HEK293 (cell line): ENCODE data around the gene RALA.

Experiments
- CTCF ChIA-PET: fragments of 350-600 bp; formaldehyde crosslinking; extraction: SDS; loops from one replicate; lab custom pipeline; 2021; ENCODE audit warnings: antibody characterized with exemption; lab: Yijun Ruan, JAX
- POLR2A ChIA-PET: fragments of 300-600 bp; formaldehyde crosslinking; extraction: SDS; loops from one replicate; lab custom pipeline; 2020; ENCODE audit warnings: antibody characterized with exemption, inconsistent platforms; lab: Yijun Ruan, JAX
- H3K27ac ChIP-seq: fragments of 200-500 bp; sonication (Bioruptor generic); 2 replicates; pipeline ENCODE4 v1.5.1; 2014; ENCODE audit warnings: low read depth, low read length, control low read depth, inconsistent platforms; ENCODE audit errors: extremely low read depth
- H3K36me3 ChIP-seq, 2 experiments: fragments of 200-500 bp in 1 of 2; sonication (Bioruptor generic) in 1 of 2; 1 replicate in 1 of 2; 2 replicates in 1 of 2; pipeline ENCODE4 v1.5.1; 2014 to 2017; ENCODE audit warnings: inconsistent platforms in 2 of 2, low read length in 2 of 2; ENCODE audit not compliant: control insufficient read depth in 2 of 2, insufficient read depth in 1 of 2
- H3K4me1 ChIP-seq: fragments of 200-500 bp; sonication (Bioruptor generic); 2 replicates; pipeline ENCODE4 v1.5.1; 2014; ENCODE audit warnings: mild to moderate bottlenecking, low read length, inconsistent platforms; ENCODE audit not compliant: control insufficient read depth, insufficient read depth
- H3K4me3 ChIP-seq: 2 replicates; pipeline ENCODE4 v1.5.1; 2011; ENCODE audit warnings: low read depth, mild to moderate bottlenecking, control low read depth, low read length, moderate library complexity
- H3K9me3 ChIP-seq: fragments of 200-500 bp; sonication (Bioruptor generic); 2 replicates; pipeline ENCODE4 v1.5.1; 2014; ENCODE audit warnings: low read depth, low read length, inconsistent platforms; ENCODE audit not compliant: control insufficient read depth, insufficient read depth
- SETDB1 ChIP-seq: IDR thresholded peaks from one replicate; pipeline ENCODE4 v1.6.1; 2017; ENCODE audit warnings: mild to moderate bottlenecking, low read length, moderate library complexity, mixed read lengths; ENCODE audit not compliant: insufficient read length
- ZBTB10 ChIP-seq: fragments of 450-650 bp; formaldehyde crosslinking; IDR thresholded peaks from 2 replicates; pipeline ENCODE4 v1.5.1; 2016; ENCODE audit warnings: missing biosample characterization, missing genetic modification characterization
- ZBTB7A ChIP-seq: fragments of 450-650 bp; formaldehyde crosslinking; IDR thresholded peaks from 2 replicates; pipeline ENCODE4 v1.5.1; 2016; ENCODE audit warnings: low read depth, missing biosample characterization, missing genetic modification characterization
- ZFP41 ChIP-seq: fragments of 450-650 bp; formaldehyde crosslinking; IDR thresholded peaks from 2 replicates; pipeline ENCODE4 v1.5.1; 2016; ENCODE audit warnings: missing biosample characterization, missing genetic modification characterization, borderline replicate concordance
- ZNF140 ChIP-seq: fragments of 450-650 bp; formaldehyde crosslinking; IDR thresholded peaks from 2 replicates; pipeline ENCODE4 v1.5.1; 2016; ENCODE audit warnings: missing biosample characterization, missing genetic modification characterization
- ZNF221 ChIP-seq: fragments of 450-650 bp; formaldehyde crosslinking; IDR thresholded peaks from 2 replicates; pipeline ENCODE4 v1.5.1; 2017; ENCODE audit warnings: missing biosample characterization, missing genetic modification characterization, borderline replicate concordance
- ZNF354C ChIP-seq: fragments of 450-650 bp; formaldehyde crosslinking; IDR thresholded peaks from 2 replicates; pipeline ENCODE4 v1.5.1; 2016; ENCODE audit warnings: missing biosample characterization, missing genetic modification characterization, low read depth, borderline replicate concordance
- ZNF391 ChIP-seq: fragments of 450-650 bp; formaldehyde crosslinking; IDR thresholded peaks from 2 replicates; pipeline ENCODE4 v1.5.1; 2016; ENCODE audit warnings: low read depth, missing biosample characterization, missing genetic modification characterization, borderline replicate concordance
- ZNF488 ChIP-seq: fragments of 450-650 bp; formaldehyde crosslinking; IDR thresholded peaks from 2 replicates; pipeline ENCODE4 v1.5.1; 2016; ENCODE audit warnings: missing biosample characterization, missing genetic modification characterization
- ZNF501 ChIP-seq: fragments of 450-650 bp; formaldehyde crosslinking; IDR thresholded peaks from 2 replicates; pipeline ENCODE4 v1.5.1; 2016; ENCODE audit warnings: missing biosample characterization, missing genetic modification characterization
- ZNF530 ChIP-seq: fragments of 450-650 bp; formaldehyde crosslinking; IDR thresholded peaks from 2 replicates; pipeline ENCODE4 v1.5.1; 2016; ENCODE audit warnings: low read depth, missing biosample characterization, missing genetic modification characterization
- ZNF585B ChIP-seq: fragments of 450-650 bp; formaldehyde crosslinking; IDR thresholded peaks from 2 replicates; pipeline ENCODE4 v1.5.1; 2016; ENCODE audit warnings: missing biosample characterization, missing genetic modification characterization
- ZNF629 ChIP-seq: fragments of 450-650 bp; formaldehyde crosslinking; IDR thresholded peaks from 2 replicates; pipeline ENCODE4 v1.5.1; 2017; ENCODE audit warnings: missing biosample characterization, missing genetic modification characterization
- ZNF677 ChIP-seq: fragments of 450-650 bp; IDR thresholded peaks from 2 replicates; pipeline ENCODE4 v1.5.0; 2018; ENCODE audit warnings: missing biosample characterization, mild to moderate bottlenecking, missing genetic modification characterization, moderate library complexity
- ZNF707 ChIP-seq: fragments of 450-650 bp; formaldehyde crosslinking; IDR thresholded peaks from 2 replicates; pipeline ENCODE4 v1.5.1; 2016; ENCODE audit warnings: missing biosample characterization, missing genetic modification characterization
- ZNF792 ChIP-seq: fragments of 450-650 bp; formaldehyde crosslinking; IDR thresholded peaks from 2 replicates; pipeline ENCODE4 v1.5.1; 2016; ENCODE audit warnings: missing biosample characterization, missing genetic modification characterization
- ZNF837 ChIP-seq: fragments of 450-650 bp; formaldehyde crosslinking; IDR thresholded peaks from 2 replicates; pipeline ENCODE4 v1.5.1; 2016; ENCODE audit warnings: missing biosample characterization, missing genetic modification characterization
- ZSCAN30 ChIP-seq: fragments of 450-650 bp; IDR thresholded peaks from 2 replicates; pipeline ENCODE4 v1.5.1; 2018; ENCODE audit warnings: missing biosample characterization, mild to moderate bottlenecking, missing genetic modification characterization, moderate library complexity
- TF ChIP-seq, protein P1 (sequence below): fragments of 450-650 bp; formaldehyde crosslinking; IDR thresholded peaks from 2 replicates; pipeline ENCODE4 v1.5.1; 2016; ENCODE audit warnings: missing biosample characterization, missing genetic modification characterization

The RALA gene

DNA sequence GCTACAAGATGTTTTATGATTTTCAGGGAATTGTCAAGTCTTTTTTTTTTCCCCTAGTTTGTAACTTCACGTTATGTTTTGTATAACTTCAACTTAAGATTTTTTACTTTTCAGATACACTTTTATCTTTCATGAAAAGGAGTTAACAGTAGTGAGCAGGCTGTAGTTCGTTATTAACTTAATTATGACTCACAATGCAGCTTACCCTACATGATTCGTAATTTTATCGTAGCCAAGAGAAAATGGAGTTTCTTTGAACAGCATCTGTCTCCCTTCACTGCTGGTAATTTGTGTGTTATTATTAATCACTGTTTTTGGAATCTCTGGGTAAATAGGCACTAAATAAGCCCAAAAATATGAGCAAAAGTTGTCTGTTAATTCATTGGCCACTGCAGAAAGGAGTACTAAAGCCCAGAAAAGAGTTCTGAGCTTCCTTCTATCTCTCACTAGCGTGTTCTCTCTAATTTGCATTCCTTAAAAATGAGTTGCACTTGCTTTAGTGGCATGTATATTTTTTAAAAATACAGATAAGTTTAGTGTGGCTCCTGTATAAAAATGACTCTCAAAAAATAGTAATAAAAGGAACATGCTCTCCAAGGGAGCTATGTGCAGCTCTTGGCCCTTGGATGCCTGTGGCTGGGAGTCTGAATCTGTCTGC lies 36.1 kb downstream of the RALA start:
- Histone ChIP-seq H3K4me3 (no peak overlapping the region), H3K27ac (no peak overlapping the region), H3K4me1 (no peaks in the 10 kb centered on the region), H3K9me3 (no peaks in the 10 kb centered on the region), H3K36me3 (no peaks in the 10 kb centered on the region)
- TF ChIP-seq ZNF140 (tag by site-specific recombination): no peak
- TF ChIP-seq ZNF391 (tag by site-specific recombination): no peak
- no peak for TF ChIP-seq ZBTB7A (tag by site-specific recombination)
- CTCF ChIA-PET: interaction anchor here (0.6 to 2.1 kb wide), 3 partner anchors 86 to 1181 kb away, joined by 3 to 6 read pairs (median 3); no protein-coding TSS in a partner anchor
- POLR2A ChIA-PET: no interaction called here

DNA sequence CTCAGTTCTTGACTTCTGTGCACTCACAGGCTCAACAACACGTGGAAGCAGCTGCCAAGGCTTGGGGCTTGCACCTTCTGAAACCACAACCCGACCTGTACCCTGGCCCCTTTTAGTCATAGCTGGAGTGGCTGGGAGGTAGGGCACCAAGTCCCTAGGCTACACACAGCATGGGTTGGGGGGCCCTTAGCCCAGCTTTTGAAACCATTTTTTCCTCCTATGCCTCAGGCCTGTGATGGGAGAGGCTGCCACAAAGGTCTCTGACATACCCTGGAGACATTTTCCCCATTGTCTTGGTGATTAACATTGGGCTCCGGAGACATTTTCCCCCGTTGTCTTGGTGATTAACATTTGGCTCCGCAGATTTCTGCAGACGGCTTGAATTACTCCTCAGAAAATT lies 38.6 kb downstream of the RALA start:
- Histone ChIP-seq H3K9me3 (no peaks in the 10 kb centered on the region), H3K36me3 (no peaks in the 10 kb centered on the region), H3K27ac (no peak overlapping the region), H3K4me1 (peaks cover 8% of the 10 kb centered on the region; the same call in 1 of the 2 replicates), H3K4me3 (no peak overlapping the region)
- POLR2A ChIA-PET: no interaction called here
- CTCF ChIA-PET: no interaction called here
- no peak for TF ChIP-seq ZBTB10 (tag by site-specific recombination)
- peak; percentile 39 for TF ChIP-seq SETDB1
- TF ChIP-seq ZNF585B (tag by site-specific recombination): peak; percentile 87

DNA sequence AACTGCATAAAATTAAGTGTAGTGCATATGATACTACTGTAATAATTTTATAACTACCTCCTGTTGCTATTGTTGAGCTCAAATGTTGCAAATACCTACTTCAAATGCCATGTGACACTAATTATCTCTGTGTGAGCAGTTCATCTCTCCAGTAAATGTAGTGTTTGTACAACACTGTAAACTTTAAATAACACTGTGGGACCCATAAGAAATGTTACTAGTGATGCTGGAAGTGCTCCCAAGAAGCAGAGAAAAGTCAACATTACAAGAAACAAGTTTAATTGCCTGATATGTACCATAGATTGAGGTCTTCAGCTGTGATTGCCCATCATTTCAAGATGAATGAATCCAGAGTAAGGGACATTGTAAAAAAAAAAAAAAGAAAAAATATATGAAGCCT lies 39.9 kb downstream of the RALA start:
- Histone ChIP-seq H3K4me3 (no peak overlapping the region), H3K27ac (no peak overlapping the region), H3K9me3 (no peaks in the 10 kb centered on the region), H3K36me3 (no peaks in the 10 kb centered on the region), H3K4me1 (peaks cover 12% of the 10 kb centered on the region; the same call in 1 of the 2 replicates)
- no peak for TF ChIP-seq ZNF792
- TF ChIP-seq ZNF354C (tag by site-specific recombination): no peak
- no peak for TF ChIP-seq ZNF837 (tag by site-specific recombination)
- TF ChIP-seq ZNF707 (tag by site-specific recombination): no peak
- TF ChIP-seq ZNF221: no peak
- ChIA-PET POLR2A (interaction anchor here (1.2 kb wide), 1 partner anchor 40 kb away, joined by 3 read pairs; the partner anchor contains the start of gene RALA), CTCF (interaction anchor here (1.0 kb wide), 1 partner anchor 83 kb away, joined by 3 read pairs; no protein-coding TSS in a partner anchor)

DNA sequence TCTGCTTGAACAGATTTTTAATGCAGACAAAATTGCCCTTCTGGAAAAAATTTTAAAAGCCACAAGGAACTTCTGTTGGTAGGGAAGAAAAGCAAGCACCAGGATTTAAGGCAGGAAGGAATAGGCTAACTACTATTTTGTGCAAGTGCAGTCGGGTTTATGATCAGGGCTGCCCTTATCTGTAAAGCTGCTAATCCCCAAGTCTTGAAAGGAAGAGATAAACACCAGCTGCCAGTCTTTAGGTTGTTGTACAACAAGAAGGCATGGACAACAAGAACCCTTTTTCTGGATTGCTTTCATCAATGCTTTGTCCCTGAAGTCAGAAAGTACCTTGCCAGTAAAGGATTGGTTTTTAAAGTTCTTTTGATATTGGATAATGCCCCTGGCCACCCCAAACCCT lies 40.7 kb downstream of the RALA start:
- Histone ChIP-seq H3K9me3 (no peaks in the 10 kb centered on the region), H3K36me3 (no peaks in the 10 kb centered on the region), H3K4me3 (no peak overlapping the region), H3K27ac (no peak overlapping the region), H3K4me1 (peaks cover 12% of the 10 kb centered on the region; the same call in 1 of the 2 replicates)
- TF ChIP-seq, protein P1, sequence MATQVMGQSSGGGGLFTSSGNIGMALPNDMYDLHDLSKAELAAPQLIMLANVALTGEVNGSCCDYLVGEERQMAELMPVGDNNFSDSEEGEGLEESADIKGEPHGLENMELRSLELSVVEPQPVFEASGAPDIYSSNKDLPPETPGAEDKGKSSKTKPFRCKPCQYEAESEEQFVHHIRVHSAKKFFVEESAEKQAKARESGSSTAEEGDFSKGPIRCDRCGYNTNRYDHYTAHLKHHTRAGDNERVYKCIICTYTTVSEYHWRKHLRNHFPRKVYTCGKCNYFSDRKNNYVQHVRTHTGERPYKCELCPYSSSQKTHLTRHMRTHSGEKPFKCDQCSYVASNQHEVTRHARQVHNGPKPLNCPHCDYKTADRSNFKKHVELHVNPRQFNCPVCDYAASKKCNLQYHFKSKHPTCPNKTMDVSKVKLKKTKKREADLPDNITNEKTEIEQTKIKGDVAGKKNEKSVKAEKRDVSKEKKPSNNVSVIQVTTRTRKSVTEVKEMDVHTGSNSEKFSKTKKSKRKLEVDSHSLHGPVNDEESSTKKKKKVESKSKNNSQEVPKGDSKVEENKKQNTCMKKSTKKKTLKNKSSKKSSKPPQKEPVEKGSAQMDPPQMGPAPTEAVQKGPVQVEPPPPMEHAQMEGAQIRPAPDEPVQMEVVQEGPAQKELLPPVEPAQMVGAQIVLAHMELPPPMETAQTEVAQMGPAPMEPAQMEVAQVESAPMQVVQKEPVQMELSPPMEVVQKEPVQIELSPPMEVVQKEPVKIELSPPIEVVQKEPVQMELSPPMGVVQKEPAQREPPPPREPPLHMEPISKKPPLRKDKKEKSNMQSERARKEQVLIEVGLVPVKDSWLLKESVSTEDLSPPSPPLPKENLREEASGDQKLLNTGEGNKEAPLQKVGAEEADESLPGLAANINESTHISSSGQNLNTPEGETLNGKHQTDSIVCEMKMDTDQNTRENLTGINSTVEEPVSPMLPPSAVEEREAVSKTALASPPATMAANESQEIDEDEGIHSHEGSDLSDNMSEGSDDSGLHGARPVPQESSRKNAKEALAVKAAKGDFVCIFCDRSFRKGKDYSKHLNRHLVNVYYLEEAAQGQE (tag by site-specific recombination): no peak
- no peak for TF ChIP-seq ZNF677
- no peak for TF ChIP-seq ZNF391 (tag by site-specific recombination)
- no peak for TF ChIP-seq ZSCAN30 (tag by site-specific recombination)
- TF ChIP-seq ZNF629 (tag by site-specific recombination): no peak
- TF ChIP-seq ZNF530 (tag by site-specific recombination): no peak
- no peak for TF ChIP-seq ZNF488
- no peak for TF ChIP-seq ZNF501 (tag by site-specific recombination)
- no peak for TF ChIP-seq ZFP41 (tag by site-specific recombination)
- ChIA-PET POLR2A (interaction anchor here (1.2 kb wide), 1 partner anchor 41 kb away, joined by 3 read pairs; the partner anchor contains the start of gene RALA), CTCF (interaction anchor here (0.7 to 1.0 kb wide), 2 partner anchors 79 to 84 kb away, joined by 3 read pairs; no protein-coding TSS in a partner anchor)
